Erythroblast (primary cell): ENCODE data around the gene FPR2.

Experiments
- GATA1 ChIP-seq: IDR thresholded peaks from 2 replicates; pipeline ENCODE4 v1.6.1; 2011; ENCODE audit warnings: low read depth, mild to moderate bottlenecking, control low read depth, low read length, moderate library complexity
- POLR2A ChIP-seq: IDR thresholded peaks from 2 replicates; pipeline ENCODE4 v1.6.1; 2011; ENCODE audit warnings: mild to moderate bottlenecking, low read length

DNA sequence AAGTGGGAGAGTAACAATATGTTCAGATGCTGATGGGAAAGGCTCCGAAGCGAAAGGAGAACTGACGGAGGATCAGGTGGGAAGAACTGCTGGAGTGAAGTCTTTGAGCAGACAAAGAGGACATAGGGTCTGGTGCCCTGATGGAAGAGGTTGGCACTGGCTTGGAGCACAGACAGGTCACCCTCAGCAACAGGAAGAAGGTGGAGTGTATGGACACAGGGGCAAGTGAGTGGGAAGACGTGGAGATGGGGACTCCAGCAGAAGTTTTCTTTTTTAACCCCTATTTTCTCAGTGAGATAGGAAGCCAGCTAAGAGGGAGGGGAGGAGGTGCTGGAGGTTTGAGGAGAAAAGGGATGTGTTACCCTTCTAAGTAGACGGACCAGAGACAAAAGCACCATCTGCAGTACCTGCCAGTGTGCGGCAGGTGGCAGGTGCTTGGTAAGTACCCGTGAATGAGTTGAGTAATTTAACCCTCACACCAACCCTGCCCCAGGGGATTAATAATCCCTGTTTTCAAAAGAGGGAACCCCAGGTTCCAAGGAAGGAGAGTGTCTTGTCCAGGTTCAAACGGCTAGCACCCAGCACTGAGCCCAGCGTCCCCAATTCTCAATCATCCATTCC lies 48.4 kb upstream of the FPR2 start:
- TF ChIP-seq POLR2A = no peak
- no peak for TF ChIP-seq GATA1
